ENCODE results near the gene PCDHGA1. TPM values are rescaled to one million over a fixed set of nuclear protein-coding genes. Genes with fewer than 3 reads are reported as not detected.
A peak's percentile ranks its signal among the peaks of the same experiment; 100 is the strongest.
"Not testable (repeated sequence)": the region's sequence is repeated elsewhere in the genome, so short reads cannot be mapped to it uniquely, and the experiment has no call there.

Gene PCDHGA1
- total and polyA plus RNA-seq, 4 donors = 0.05 to 0.08 (median 0.05) TPM; not detected in 1

DNA sequence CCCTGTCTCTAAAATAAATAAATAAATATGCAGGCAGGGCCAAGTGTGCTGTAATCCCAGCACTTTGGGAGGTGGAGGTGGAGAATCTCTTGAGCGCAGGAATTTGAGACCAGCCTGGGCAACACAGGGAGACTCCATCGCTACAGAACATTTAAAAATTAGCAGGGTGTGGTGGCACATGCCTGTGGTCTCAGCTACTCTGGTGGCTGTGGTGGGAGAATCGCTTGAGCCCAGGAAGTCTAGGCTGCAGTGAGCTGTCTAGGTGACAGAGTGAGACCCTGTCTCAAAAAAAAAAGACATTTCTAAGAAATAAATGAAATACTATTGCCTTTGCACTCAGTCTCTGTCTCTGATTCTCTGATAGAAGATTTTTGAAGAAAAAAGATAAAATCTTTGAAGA lies 81.3 kb downstream of the PCDHGA1 start (continued):
- TF ChIP-seq, protein P1, sequence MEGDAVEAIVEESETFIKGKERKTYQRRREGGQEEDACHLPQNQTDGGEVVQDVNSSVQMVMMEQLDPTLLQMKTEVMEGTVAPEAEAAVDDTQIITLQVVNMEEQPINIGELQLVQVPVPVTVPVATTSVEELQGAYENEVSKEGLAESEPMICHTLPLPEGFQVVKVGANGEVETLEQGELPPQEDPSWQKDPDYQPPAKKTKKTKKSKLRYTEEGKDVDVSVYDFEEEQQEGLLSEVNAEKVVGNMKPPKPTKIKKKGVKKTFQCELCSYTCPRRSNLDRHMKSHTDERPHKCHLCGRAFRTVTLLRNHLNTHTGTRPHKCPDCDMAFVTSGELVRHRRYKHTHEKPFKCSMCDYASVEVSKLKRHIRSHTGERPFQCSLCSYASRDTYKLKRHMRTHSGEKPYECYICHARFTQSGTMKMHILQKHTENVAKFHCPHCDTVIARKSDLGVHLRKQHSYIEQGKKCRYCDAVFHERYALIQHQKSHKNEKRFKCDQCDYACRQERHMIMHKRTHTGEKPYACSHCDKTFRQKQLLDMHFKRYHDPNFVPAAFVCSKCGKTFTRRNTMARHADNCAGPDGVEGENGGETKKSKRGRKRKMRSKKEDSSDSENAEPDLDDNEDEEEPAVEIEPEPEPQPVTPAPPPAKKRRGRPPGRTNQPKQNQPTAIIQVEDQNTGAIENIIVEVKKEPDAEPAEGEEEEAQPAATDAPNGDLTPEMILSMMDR (IDR thresholded peaks at IDR 0.05; ENCODE audit: low read depth, low read length, missing input control) = no peak
- TF ChIP-seq, protein P2, sequence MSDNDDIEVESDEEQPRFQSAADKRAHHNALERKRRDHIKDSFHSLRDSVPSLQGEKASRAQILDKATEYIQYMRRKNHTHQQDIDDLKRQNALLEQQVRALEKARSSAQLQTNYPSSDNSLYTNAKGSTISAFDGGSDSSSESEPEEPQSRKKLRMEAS (IDR thresholded peaks at IDR 0.05) = no peak

DNA sequence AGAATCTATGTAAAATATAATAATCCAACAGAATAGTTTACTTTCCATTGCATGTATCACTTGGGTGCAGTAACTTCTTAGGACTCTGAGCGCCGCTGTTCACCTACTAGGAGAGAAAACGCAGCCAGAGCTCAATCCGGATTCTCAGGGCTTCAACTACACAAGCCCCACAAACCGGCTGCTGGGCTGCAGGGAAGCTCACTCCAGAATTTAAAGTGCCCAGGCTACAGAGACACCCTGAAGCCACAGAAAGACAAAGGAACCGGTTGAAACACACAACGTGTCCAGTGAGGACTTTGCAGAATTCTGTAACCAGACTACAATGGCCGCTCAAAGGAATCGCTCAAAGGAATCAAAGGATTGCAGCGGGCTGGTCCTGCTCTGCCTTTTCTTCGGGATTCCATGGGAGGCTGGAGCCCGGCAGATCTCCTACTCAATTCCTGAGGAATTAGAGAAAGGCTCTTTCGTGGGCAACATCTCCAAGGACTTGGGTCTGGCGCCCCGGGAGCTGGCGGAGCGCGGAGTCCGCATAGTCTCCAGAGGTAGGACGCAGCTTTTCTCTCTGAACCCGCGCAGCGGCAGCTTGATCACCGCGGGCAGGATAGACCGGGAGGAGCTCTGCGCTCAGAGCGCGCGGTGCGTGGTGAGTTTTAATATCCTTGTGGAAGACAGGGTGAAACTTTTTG lies 82.7 kb downstream of the PCDHGA1 start, which contains the start of gene PCDHGA10:
TSS of gene PCDHGA10 (plus strand) at position 134 of the 686 bp plus-strand sequence. CDS start at position 323, 189 bp downstream.
- H3K36me3 ChIP-seq (ENCODE audit: control insufficient read depth in 4 of 4, insufficient read depth in 3 of 4, low read depth in 1 of 4, low read length in 3 of 4) = no peaks in the 10 kb centered on the region
- WGBS = 12% methylated on average over 31 of the region's 31 CpGs
- TF ChIP-seq JUND (IDR thresholded peaks at IDR 0.05) = no peak
- TF ChIP-seq RAD21 (IDR thresholded peaks at IDR 0.05) = peak; percentile 81
- no peak for TF ChIP-seq HNF4G (IDR thresholded peaks at IDR 0.05)
- TF ChIP-seq, protein P1 (IDR thresholded peaks at IDR 0.05; ENCODE audit: low read depth, low read length, missing input control) = peak; percentile 66
- TF ChIP-seq YY1 (IDR thresholded peaks at IDR 0.05) = peak; percentile 72
- H3K9ac ChIP-seq (ENCODE audit: low read depth in 1 of 2, low read length in 2 of 2) = peak within 1 kb of the TSS in 1 of 2 donors; percentile 33
- peaks cover 0 to 6% (median 2%) of the 10 kb centered on the region in 4 donors for H3K4me1 ChIP-seq (ENCODE audit: control insufficient read depth in 4 of 4, insufficient read depth in 4 of 4, low read length in 3 of 4)
- DNase-seq (ENCODE audit: low spot score) = peak; percentile 50
- peaks cover 26 to 63% (median 27%) of the 10 kb centered on the region in 4 donors for H3K9me3 ChIP-seq (ENCODE audit: control insufficient read depth in 4 of 4, low read length in 3 of 4)
- peaks cover 0 to 2% (median 0%) of the 10 kb centered on the region in 4 donors for H3K27me3 ChIP-seq (ENCODE audit: control insufficient read depth in 4 of 4, insufficient read depth in 4 of 4, low read length in 3 of 4)
- peak within 1 kb of the TSS; percentile 38 to 83 (median 68) for H3K4me3 ChIP-seq (ENCODE audit: low read depth in 1 of 3, low read length in 3 of 3)
- peak within 1 kb of the TSS in 1 of 2 donors; percentile 44 for H3K27ac ChIP-seq (ENCODE audit: low read depth in 1 of 2, low read length in 2 of 2)

DNA sequence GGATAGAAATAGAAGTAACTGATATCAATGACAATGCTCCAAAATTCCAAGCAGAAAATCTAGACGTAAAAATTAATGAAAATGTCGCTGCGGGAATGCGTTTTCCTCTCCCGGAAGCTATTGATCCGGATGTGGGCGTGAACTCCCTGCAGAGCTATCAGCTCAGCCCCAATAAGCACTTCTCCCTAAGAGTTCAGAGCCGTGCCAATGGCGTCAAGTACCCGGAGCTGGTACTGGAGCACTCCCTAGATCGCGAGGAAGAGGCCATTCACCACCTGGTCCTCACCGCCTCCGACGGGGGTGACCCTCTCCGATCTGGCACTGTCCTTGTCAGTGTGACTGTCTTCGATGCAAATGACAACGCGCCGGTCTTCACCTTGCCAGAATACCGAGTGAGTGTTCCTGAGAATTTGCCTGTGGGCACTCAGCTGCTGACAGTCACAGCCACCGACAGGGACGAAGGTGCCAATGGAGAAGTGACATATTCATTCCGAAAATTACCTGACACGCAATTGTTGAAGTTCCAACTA lies 83.3 kb downstream of the PCDHGA1 start:
- peaks cover 0 to 2% (median 0%) of the 10 kb centered on the region in 4 donors for H3K27me3 ChIP-seq (ENCODE audit: control insufficient read depth in 4 of 4, insufficient read depth in 4 of 4, low read length in 3 of 4)
- DNase-seq (ENCODE audit: low spot score) = no peak
- no peak overlapping the region for H3K9ac ChIP-seq (ENCODE audit: low read depth in 1 of 2, low read length in 2 of 2)
- H3K4me1 ChIP-seq (ENCODE audit: control insufficient read depth in 4 of 4, insufficient read depth in 4 of 4, low read length in 3 of 4) = peaks cover 0 to 6% (median 2%) of the 10 kb centered on the region in 4 donors
- peak overlapping the region in 1 of 2 donors; percentile 44 for H3K27ac ChIP-seq (ENCODE audit: low read depth in 1 of 2, low read length in 2 of 2)
- peaks cover 31 to 67% (median 32%) of the 10 kb centered on the region in 4 donors for H3K9me3 ChIP-seq (ENCODE audit: control insufficient read depth in 4 of 4, low read length in 3 of 4)
- WGBS = 14% methylated on average over 25 of the region's 25 CpGs
- H3K36me3 ChIP-seq (ENCODE audit: control insufficient read depth in 4 of 4, insufficient read depth in 3 of 4, low read depth in 1 of 4, low read length in 3 of 4) = no peaks in the 10 kb centered on the region
- H3K4me3 ChIP-seq (ENCODE audit: low read depth in 1 of 3, low read length in 3 of 3) = peak overlapping the region; percentile 38 to 83 (median 68)
- TF ChIP-seq RXRA (IDR thresholded peaks at IDR 0.05) (no peak), GABPA (IDR thresholded peaks at IDR 0.05 in 1 of 2, conservative IDR thresholded peaks at IDR 0.05 in 1 of 2) (peak in 1 of 2 donors; percentile 16)

DNA sequence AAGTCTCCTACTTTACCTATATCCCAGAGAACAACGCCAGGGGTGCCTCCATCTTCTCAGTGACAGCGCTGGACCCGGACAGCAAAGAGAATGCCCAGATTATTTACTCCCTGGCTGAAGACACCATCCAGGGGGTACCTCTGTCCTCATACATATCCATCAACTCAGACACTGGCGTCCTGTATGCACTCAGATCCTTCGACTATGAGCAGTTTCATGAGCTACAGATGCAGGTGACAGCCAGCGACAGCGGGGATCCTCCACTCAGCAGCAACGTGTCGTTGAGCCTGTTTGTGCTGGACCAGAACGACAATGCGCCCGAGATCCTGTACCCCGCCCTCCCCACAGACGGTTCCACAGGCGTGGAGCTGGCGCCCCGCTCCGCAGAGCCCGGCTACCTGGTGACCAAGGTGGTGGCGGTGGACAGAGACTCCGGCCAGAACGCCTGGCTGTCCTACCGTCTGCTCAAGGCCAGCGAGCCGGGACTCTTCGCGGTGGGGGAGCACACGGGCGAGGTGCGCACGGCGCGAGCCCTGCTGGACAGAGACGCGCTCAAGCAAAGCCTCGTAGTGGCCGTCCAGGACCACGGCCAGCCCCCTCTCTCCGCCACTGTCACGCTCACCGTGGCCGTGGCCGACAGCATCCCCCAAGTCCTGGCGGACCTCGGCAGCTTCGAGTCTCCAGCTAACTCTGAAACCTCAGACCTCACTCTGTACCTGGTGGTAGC lies 84.4 kb downstream of the PCDHGA1 start:
- Histone ChIP-seq H3K4me3 (ENCODE audit: low read depth in 1 of 3, low read length in 3 of 3) (peak overlapping the region in 2 of 3 donors; percentile 42 to 83), H3K9me3 (ENCODE audit: control insufficient read depth in 4 of 4, low read length in 3 of 4) (peaks cover 35 to 67% (median 37%) of the 10 kb centered on the region in 4 donors)
- not testable (repeated sequence) for DNase-seq (ENCODE audit: low spot score); H3K27ac ChIP-seq (ENCODE audit: low read depth in 1 of 2, low read length in 2 of 2); H3K27me3 ChIP-seq (ENCODE audit: control insufficient read depth in 4 of 4, insufficient read depth in 4 of 4, low read length in 3 of 4); H3K4me1 ChIP-seq (ENCODE audit: control insufficient read depth in 4 of 4, insufficient read depth in 4 of 4, low read length in 3 of 4); H3K9ac ChIP-seq (ENCODE audit: low read depth in 1 of 2, low read length in 2 of 2); H3K36me3 ChIP-seq (ENCODE audit: control insufficient read depth in 4 of 4, insufficient read depth in 3 of 4, low read depth in 1 of 4, low read length in 3 of 4)
- WGBS = 51% methylated on average over 46 of the region's 46 CpGs

DNA sequence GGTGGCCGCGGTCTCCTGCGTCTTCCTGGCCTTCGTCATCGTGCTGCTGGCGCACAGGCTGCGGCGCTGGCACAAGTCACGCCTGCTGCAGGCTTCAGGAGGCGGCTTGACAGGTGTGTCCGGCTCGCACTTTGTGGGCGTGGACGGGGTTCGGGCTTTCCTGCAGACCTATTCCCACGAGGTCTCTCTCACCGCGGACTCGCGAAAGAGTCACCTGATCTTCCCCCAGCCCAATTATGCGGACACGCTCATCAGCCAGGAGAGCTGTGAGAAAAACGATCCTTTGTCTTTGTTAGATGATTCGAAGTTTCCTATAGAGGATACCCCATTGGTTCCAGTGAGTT lies 84.9 kb downstream of the PCDHGA1 start:
- H3K4me3 ChIP-seq (ENCODE audit: low read depth in 1 of 3, low read length in 3 of 3); DNase-seq (ENCODE audit: low spot score); H3K9ac ChIP-seq (ENCODE audit: low read depth in 1 of 2, low read length in 2 of 2); H3K4me1 ChIP-seq (ENCODE audit: control insufficient read depth in 4 of 4, insufficient read depth in 4 of 4, low read length in 3 of 4); H3K36me3 ChIP-seq (ENCODE audit: control insufficient read depth in 4 of 4, insufficient read depth in 3 of 4, low read depth in 1 of 4, low read length in 3 of 4); H3K27ac ChIP-seq (ENCODE audit: low read depth in 1 of 2, low read length in 2 of 2); H3K27me3 ChIP-seq (ENCODE audit: control insufficient read depth in 4 of 4, insufficient read depth in 4 of 4, low read length in 3 of 4): not testable (repeated sequence)
- peaks cover 33 to 66% (median 36%) of the 10 kb centered on the region in 4 donors for H3K9me3 ChIP-seq (ENCODE audit: control insufficient read depth in 4 of 4, low read length in 3 of 4)
- whole genome bisulfite sequencing = 48% methylated on average over 24 of the region's 24 CpGs

All from liver (tissue), 9 donors.